GM18520 (cell line): Measurements from ENCODE around the gene ARAF.

ENCODE experiments used
- ATAC-seq: cut with Tn5 transposase; IDR thresholded peaks from one replicate; pipeline ENCODE4 v1.9.1; 2021; ENCODE audit not compliant: unreplicated experiment

Gene ARAF

GRCh38 chrX:47618923-47619485 lies 58.0 kb downstream of the ARAF start:
- ATAC-seq, result no peak

GRCh38 chrX:47619486-47620302 lies 58.7 kb downstream of the ARAF start, which contains the start of gene SYN1:
SYN1 (minus strand) TSS chrX:47619857; CDS start chrX:47619728, 129 bp downstream.
- peak; percentile 77 for ATAC-seq

GRCh38 chrX:47620303-47620685 lies 59.3 kb downstream of the ARAF start:
- ATAC-seq, result no peak
